HG03378 (cell line): ENCODE measurements around the gene ANKEF1.
"Not testable (repeated sequence)": the region's sequence is repeated elsewhere in the genome, so short reads cannot be mapped to it uniquely, and the experiment has no call there.

Experiments
- ATAC-seq: cut with Tn5 transposase; IDR thresholded peaks from one replicate; pipeline ENCODE4 v1.9.1; 2021; ENCODE audit warnings: mild to moderate bottlenecking, moderate library complexity; ENCODE audit not compliant: unreplicated experiment

The ANKEF1 gene

DNA sequence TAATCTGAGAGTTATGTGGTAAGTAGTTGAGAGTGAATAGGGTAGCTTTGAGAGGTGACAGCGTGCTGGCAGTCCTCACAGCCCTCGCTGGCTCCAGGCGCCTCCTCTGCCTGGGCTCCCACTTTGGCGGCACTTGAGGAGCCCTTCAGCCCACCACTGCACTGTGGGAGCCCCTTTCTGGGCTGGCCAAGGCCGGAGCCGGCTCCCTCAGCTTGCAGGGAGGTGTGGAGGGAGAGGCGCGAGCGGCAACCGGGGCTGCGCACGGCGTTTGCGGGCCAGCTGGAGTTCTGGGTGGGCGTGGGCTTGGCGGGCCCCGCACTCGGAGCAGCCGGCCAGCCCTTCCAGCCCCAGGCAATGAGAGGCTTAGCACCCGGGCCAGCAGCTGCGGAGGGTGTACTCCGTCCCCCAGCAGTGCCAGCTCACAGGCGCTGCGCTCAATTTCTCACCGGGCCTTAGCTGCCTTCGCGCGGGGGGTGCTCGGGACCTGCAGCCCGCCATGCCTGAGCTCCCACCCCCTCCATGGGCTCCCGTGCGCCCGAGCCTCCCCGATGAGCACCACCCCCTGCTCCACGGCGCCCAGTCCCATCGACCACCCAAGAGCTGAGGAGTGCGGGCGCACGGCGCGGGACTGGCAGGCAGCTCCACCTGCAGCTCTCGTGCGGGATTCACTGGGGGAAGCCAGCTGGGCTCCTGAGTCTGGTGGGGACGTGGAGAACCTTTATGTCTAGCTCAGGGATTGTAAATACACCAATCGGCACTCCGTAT is 3.2 kb upstream of the ANKEF1 start:
- not testable (repeated sequence) for ATAC-seq

DNA sequence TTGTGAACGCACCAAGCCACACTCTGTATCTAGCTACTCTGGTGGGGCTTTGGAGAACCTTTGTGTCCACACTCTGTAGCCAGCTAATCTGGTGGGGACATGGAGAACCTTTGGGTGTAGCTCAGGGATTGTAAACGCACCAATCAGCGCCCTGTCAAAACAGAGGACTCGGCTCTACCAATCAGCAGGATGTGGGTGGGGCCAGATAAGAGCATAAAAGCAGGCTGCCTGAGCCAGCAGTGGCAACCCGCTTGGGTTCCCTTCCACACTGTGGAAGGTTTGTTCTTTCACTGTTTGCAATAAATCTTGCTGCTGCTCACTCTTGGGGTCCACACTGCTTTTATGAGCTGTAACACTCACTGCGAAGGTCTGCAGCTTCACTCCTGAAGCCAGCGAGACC is 2.5 kb upstream of the ANKEF1 start:
- not testable (repeated sequence) for ATAC-seq

DNA sequence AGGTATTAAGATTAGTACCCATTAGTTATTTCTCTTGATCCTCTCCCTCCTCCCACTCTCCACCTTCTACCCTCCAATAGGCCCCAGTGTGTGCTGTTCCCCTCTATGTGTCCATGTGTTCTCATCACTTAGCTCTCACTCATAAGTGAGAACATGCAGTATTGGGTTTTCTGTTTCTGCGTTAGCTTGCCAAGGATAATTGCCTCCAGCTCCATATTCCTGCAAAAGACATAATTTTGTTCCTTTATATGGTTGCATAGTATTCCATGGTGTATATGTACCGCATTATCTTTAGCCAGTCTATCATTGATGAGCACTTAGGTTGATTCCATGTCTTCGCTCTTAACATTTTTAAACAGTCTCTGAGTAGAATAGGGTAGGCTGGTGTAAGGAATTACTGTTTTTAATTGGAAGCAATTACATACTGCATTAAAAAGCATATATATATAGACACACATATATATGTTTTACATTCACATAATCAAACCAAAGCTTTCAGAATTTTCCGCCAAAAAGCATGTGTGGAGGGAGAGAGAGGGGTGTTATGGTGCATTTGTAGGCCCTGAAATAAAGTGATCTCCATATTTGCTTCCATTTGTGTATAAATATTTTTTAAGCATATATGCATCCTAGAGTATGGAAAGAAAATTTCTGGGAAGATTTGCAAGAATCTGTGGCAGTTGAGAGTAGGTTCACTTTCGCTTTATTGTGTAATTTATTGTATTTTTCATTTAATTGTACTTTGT is 709 bp upstream of the ANKEF1 start:
- ATAC-seq = no peak

DNA sequence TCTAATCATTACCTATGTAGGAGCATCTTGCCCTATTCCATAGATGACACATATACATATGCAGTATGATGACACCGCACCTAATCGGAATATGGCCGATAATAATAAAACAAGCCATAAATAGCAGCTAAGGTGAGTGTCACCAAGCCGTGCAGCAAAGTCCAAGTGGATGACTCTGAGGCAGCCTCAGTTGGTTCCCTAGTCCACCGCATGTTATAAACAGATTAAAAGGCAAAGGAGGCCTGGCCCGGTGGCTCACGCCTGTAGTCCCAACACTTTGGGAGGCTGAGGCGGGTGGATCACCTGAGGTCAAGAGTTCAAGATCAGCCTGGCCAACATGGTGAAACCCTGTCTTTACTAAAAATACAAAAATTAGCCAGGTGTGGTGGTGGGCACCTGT is 1.5 kb downstream of the ANKEF1 start:
- not testable (repeated sequence) for ATAC-seq

DNA sequence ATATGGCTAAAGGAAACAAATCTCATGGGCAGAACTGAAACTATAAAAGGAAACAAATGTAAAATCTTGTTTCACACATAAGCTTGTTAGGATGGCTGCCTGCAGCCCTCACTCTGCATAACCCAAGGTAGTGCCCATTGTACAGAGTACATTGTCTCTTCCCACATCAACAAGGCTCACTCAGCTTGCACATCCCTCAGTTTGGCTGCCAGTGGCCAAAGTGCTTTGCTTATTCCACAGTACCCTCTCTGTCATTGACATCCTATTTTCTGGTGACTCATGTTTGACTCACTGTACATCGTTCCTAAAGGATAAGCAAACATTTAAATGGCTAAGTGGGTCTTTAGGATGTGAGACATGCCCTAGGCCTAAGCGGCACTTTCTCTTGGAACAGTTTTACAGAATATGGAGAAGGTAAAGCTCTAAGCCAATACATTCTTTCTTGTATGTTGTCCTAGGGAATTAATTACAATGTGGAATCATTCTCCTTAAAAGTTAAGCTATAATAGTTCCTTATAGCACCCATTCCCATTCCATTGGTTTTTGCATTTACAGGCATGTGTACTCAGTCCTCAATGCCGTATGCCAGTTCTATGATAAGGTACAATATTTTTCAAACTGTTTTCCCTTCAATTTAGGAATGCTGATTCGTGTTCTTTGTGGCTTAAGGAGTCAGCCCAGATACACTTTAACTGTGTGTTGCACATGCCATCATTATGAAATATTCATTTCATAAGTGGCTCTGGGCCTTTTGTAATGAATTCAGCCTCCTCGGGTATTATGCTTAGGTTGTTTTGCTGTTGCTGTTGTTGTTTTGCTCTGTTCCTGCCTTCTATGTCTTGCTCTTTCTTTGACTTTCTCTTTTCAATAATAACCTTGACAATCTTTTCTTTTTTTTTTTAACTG is 5.5 kb downstream of the ANKEF1 start:
- no peak for ATAC-seq

DNA sequence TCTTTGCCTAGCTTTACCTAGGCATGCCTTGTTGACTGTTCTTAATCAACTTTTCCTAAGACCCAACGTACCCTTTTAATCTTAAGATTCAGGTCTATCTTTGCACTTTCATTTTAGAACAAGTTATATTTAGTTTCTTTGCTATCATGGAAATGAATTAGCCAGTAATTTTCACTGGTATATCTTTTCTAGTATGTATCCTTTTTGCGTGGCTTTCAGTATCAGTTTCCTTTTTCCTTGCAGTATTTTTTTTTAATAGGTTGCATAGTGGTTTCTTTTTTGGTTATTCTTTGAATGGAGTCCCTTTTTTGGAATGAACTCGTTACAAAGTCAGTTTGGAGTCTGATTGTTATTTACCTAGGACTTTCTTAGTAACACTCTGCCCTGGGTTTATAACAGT is 7.3 kb downstream of the ANKEF1 start:
- ATAC-seq = no peak

DNA sequence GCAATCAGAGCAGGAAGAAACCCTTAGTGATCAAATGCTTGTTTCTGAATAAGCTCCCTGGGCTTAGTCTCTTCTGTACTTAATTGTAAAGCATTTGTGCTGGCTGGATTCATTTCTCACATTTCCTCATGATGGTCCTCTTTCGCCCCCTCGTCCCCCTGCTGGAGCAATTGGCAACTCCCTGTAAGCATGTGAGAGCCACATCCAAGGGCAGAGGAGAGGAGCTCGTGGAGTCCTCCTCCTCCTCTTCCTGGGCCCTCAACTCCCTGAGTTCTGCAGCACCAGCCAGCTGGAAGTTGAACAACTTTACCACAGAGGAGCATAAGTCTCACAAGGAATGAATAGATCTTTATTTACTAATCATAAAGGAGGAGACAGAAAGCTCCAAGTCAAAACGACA is 12.6 kb downstream of the ANKEF1 start:
- no peak for ATAC-seq

DNA sequence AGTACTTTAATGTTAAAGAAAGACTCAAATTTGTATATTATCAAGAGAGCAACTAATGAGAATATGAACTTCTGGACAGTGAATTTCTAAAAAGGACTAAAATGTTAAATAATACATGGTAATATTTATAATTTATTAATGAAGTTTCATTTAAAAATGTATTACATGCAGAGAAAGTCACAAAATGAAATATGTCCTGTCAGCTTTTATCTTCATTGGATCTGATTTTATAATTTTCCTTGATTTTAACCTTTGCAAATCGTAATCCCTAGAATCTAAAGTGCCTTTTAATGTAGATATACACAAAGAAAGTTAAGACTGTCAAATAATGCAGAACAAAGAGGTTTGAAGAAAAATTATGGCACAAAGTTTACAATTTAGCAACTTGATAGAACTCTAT is 16.4 kb downstream of the ANKEF1 start:
- no peak for ATAC-seq

DNA sequence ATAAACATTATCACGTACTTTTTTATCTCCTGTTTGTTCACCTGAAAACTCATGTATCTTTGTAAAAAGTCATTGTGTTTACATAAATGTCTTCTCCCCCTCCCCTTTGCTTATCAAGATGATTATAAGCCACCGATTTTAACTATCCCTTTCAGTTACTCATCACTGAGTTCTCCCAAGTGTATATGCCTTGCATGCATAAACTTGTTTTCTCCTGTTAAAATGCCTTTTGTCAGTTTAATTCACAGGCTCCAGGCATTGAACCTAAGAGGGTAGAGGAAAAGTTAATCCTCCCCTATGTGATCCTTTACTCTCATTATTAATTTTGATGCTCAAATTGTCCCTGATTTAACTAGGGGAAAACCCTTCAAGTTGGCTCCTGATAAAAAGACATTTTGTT is 24.2 kb downstream of the ANKEF1 start:
- no peak for ATAC-seq

DNA sequence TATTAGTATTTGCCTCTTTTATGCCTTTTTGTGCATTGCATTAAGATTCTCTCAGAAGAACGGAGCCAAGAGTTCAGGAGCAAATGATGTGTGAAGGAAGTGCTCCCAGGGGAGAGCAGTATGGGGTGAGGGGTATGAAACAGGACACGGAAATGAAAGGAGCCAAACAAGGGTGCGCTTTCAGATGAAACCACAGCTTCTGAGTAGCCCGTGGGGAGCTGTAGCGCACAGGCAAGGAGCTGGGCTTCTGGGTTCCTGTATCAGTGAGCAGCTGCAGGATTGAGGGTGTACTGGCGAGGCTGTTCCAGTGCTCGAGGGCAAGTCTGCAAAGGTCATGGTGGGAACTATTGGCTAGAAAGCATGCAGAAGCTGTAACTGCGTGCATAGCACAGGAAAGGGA is 25.4 kb downstream of the ANKEF1 start:
- peak; percentile 92 for ATAC-seq

DNA sequence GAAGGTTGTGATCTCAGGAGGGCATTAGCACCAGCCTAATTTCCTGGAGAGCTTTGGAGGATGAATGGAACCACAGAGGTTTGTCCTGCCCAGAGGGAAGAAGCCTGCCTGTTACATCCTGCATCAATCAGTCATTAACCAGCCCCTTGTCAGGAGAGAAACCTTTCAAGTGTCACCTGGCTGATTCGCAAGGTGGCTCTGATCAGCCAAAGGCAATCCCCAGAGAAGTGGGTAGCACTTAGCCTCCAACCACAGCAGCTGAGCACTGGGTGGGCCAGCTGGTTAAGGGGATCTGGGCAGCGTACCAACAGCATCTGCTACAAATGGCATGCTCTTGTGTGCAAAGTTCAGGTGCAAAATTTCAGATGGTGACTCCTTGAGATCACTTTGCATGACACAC is 26.9 kb downstream of the ANKEF1 start:
- no peak for ATAC-seq

DNA sequence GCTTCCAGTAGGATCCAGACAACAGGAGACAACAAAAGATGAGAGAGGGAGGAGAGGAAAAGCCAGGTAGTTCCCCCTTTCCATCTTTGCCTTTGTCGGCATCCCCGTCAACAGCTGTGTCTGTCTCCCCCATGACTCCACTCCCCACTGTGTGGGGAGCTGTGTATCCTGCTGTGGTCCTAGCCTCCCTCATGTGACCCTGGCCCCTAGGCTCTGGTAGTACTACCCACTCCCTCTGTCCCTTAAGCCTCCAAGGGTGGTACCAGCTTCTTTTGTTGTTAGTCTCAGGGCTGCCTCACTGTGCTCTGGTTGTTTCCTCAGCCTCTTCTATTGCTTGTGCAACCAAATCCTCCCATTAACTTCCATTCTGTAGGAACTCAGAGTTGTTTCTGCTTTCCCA is 28.7 kb downstream of the ANKEF1 start:
- ATAC-seq = no peak

DNA sequence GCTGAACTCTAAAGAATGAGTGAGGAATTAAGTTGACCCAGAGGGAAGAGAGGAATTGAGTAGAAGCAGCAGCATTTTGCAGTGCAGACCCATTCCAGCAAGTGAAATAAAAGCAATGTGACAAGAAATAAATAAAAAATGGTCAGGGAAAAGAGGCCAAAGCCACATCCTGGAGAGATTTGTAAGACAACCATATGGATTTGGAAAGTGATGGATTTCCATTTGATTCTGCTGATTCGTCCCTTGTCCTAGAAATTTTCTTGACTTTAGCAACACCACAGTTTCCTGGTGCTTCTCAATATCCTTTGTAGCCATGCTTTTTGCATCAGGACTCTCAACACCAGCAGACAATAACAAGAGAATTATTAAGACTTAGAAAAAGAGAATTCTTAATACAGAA is 29.8 kb downstream of the ANKEF1 start:
- no peak for ATAC-seq

DNA sequence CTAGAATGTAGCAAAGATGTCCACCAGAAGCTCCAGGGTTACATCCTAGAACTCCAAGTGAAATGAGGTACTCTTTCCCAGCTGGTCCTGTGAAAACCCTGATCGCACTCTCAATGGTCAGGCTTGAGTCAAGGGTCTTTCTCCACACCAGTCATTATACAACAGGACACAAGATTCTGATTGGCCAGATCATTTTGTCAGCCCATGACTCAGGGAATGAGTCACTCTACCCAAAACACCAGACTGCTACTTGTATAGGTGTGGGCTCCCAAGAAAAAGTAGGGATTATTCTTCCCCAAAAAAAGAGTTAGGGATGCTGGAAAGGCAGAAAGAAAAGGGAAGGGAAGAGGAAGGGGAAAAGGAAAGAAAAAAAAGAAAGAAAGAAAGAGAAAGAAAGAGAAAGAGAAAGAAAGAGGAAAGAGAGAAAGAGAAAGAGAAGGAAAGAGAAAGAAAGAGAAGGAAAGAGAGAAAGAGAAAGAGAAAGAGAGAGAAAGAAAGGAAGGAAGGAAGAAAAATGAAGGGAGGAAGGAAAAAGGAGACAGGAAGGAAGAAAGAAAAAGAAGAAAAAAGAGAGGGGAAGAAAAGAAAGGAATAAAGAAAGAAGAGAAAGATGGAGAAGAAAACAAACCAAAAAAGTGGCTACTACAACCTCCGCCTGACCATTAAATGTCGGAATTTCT is 30.5 kb downstream of the ANKEF1 start:
- ATAC-seq = no peak

DNA sequence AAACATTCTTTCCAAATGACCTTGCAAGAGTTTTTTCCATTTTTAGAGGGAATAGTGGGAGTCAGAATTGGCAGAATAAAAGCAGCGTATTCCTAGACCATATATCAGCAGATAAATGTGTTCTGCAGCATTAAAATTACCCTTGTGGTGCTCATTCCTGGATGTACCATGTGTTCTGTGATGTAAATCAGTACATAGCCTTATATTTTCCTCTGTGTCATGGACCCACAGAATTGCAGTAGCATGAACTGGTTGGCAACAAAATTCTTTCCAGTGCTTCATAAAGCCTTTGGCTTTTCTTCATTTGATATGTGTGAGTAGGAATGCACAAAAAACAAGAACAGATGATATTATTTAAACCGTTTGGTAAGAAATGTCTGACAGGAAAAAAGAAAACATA is 32.5 kb downstream of the ANKEF1 start:
- no peak for ATAC-seq

DNA sequence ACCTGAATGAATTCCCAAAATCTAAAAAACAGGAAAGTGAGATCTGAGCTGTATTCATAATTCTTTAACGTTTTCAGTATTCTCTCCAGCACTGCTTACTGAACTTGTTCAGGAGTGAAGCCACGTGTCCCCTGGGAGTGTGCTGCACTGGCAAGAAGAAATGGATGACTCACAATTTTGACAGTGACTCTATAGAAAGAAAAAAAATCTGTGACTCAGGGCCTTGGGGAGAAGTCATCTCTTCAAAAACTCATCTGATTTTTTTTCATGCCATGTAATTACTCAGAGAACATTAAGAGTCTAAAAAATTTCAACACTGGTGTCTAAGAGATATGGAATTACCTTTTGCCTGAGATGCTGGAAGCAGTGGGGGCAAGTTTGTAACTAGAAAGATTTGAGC is 39.7 kb downstream of the ANKEF1 start:
- peak; percentile 85 for ATAC-seq

DNA sequence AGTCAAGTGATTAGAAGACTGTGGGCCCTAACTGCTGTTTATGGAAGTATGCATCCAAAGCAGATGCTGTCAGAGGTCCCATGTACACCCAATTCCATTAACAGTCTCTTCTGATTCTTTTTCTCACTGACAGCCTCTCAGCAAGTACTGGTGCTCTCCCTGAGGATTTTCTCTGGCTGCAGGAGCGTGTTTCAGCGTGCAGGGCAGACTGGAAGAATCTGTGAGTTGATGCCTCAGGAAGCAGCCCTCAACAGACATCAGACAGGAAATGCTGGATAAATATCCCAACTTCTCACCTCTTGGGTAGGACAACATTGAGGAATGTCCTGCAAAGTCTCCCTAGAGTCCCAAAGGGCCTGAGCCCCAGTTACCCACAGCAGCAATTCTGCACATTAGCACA is 40.8 kb downstream of the ANKEF1 start:
- ATAC-seq = no peak

DNA sequence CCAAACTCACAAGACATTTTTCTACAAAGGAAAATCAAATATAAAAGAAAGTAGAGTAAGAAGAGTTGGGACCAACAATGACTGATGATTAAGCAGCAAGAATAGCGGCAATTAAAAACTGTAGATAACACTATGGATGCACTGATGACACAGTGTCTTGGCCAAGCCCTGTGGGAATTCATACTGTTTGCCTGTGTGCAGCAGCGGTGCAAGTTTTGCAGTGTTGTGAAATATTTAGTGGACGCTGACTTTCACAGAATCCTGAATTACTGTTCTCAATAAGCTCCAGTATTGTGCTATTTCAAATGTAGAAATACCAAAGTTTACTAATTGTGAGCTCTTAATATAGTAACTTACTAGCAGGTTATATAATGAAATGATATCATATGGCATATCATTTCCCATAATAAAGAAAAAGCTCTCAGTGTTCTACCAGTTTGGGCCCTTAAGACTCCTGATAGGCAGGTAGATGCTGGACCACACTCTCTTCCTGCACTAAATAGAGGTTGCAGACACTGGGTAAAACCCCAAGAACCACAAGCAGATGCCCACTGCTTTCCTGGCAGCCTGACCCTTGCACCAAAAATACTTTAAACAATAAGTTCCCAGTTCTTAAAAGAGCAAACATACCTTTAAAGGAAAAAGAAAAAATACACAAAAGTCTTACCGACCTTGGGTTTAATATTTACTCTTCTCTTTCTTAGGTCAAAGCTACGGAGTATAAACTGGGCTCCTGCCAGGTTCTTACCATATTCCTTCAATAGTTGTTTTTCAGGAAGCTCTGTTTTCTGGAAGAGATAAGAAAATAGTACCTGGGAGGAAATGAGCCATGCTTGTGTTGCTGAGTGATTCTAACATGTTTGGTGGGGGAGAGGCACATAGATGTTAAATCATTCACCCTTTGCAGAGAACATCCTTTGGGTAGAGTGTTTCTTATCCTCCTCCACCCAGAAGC is 41.6 kb downstream of the ANKEF1 start:
- ATAC-seq = no peak

DNA sequence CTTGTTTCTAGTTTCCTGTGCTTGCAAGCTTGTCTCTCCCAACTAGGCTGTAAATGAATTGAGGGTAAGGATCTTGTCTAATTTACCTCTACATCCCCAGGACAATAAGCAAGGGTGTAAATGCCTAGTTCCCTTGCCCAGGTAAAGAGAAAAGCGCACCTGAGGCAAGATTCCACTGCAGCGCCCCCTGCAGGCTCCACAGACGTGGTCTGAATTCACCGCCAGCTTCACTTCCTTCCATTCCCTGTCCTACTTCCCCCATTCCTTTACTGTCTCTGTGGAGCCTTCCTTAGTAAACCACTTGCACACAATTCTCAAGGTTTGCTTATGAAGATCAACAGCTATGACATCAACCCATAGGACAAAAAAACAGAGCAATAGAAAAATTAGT is 42.3 kb downstream of the ANKEF1 start:
- no peak for ATAC-seq

DNA sequence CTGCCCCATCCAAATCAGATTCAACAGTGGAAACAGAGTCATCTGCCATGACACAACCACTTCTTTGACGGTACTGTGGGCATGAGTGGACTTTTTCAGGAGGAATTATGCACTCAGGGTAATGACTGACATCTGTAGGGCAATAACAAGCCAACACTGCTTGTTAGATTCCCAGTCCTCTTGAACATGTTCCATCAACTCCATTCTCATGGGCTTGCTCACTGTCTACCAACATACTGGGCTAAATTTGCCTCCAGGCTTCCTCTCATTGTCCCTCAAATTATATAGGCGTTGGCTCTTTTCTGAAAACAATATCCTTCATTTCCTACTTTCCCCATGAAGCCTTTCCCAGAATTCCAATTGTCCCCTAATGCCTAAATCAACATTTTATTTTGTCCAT is 43.1 kb downstream of the ANKEF1 start:
- ATAC-seq = no peak
